ENCODE results near the gene STKLD1. TPM values are rescaled to one million over a fixed set of nuclear protein-coding genes. Genes with fewer than 3 reads are reported as not detected.
"Not testable (repeated sequence)": the region's sequence is repeated elsewhere in the genome, so short reads cannot be mapped to it uniquely, and the experiment has no call there.

STKLD1 gene
- 1.6 TPM for total RNA-seq
- long read RNA-seq, result 0 reads

GRCh38 chr9:133375724-133376654 is at the start of gene STKLD1, which contains the start of gene SURF4:
Gene STKLD1 (plus strand): TSS chr9:133376366. CDS start chr9:133376474, 108 bp downstream.
Gene SURF4 (minus strand): TSS chr9:133376060. CDS start chr9:133375969, 91 bp downstream.
- Histone ChIP-seq H3K9me3 (no peaks in the 10 kb centered on the region), H3K4me1 (peaks cover 43% of the 10 kb centered on the region), H3K27ac (peak within 1 kb of the TSS; percentile 99), H3K36me3 (peaks cover 20% of the 10 kb centered on the region), H3K4me3 (peak within 1 kb of the TSS; percentile 96), H3K27me3 (ENCODE audit: low read depth) (no peaks in the 10 kb centered on the region)
- intact Hi-C loops (cut with DNase I), result no loop called here
- TF ChIP-seq, protein P1, sequence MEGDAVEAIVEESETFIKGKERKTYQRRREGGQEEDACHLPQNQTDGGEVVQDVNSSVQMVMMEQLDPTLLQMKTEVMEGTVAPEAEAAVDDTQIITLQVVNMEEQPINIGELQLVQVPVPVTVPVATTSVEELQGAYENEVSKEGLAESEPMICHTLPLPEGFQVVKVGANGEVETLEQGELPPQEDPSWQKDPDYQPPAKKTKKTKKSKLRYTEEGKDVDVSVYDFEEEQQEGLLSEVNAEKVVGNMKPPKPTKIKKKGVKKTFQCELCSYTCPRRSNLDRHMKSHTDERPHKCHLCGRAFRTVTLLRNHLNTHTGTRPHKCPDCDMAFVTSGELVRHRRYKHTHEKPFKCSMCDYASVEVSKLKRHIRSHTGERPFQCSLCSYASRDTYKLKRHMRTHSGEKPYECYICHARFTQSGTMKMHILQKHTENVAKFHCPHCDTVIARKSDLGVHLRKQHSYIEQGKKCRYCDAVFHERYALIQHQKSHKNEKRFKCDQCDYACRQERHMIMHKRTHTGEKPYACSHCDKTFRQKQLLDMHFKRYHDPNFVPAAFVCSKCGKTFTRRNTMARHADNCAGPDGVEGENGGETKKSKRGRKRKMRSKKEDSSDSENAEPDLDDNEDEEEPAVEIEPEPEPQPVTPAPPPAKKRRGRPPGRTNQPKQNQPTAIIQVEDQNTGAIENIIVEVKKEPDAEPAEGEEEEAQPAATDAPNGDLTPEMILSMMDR (IDR thresholded peaks at IDR 0.05), result no peak
- peak; percentile 98 for DNase-seq
- peak; percentile 98 for ATAC-seq

GRCh38 chr9:133327021-133327420 is 49.1 kb upstream of the STKLD1 start:
- H3K4me3 ChIP-seq; H3K27ac ChIP-seq; H3K27me3 ChIP-seq (ENCODE audit: low read depth); H3K4me1 ChIP-seq; intact Hi-C loops (cut with DNase I); DNase-seq; H3K9me3 ChIP-seq: not testable (repeated sequence)
- ATAC-seq, result peak in 1 of 2 donors; percentile 59
- H3K36me3 ChIP-seq, result peaks cover 21% of the 10 kb centered on the region

DNA sequence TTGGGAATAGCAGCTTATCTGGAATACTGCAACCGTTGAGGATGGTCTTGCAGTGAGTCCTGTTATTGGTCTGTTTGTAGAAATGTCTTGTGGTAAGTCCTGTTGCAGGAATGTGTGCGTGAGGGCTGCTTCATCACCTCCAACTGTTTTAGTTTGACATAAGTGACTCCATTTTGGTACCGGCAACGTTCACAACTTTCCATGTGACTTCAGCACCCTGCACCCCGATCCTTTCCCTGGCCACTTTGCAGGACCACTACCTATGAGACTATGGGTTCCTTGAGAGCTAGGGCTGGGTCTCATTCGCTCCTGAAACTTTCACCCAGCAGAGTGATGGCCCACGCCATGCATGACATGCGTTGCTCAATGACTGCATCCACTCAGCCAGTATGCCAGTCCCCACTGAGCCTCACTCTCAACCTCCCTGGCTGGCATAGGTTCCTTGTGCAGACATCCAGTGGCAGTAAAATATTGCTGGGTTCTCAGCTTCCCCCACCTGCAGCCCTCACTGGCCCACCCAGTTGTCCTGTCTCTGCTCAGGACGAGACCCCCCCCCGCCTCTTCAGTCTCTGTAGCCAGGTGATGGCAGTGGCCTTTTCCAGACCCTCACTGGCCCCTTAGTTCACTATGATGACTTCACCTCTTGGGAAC is 48.2 kb upstream of the STKLD1 start:
- intact Hi-C loops (cut with DNase I), result no loop called here
- DNase-seq, result no peak
- peaks cover 31% of the 10 kb centered on the region for H3K36me3 ChIP-seq
- H3K4me1 ChIP-seq, result no peaks in the 10 kb centered on the region
- TF ChIP-seq, protein P1 (IDR thresholded peaks at IDR 0.05), result no peak
- ATAC-seq, result no peak
- H3K9me3 ChIP-seq, result no peaks in the 10 kb centered on the region
- no peak overlapping the region for H3K27ac ChIP-seq
- H3K27me3 ChIP-seq (ENCODE audit: low read depth), result no peaks in the 10 kb centered on the region
- no peak overlapping the region for H3K4me3 ChIP-seq

GRCh38 chr9:133329306-133330156 is 46.6 kb upstream of the STKLD1 start:
- intact Hi-C loops (cut with DNase I); H3K4me3 ChIP-seq; H3K9me3 ChIP-seq; DNase-seq; H3K4me1 ChIP-seq; H3K27ac ChIP-seq; ATAC-seq; H3K27me3 ChIP-seq (ENCODE audit: low read depth): not testable (repeated sequence)
- TF ChIP-seq, protein P1 (IDR thresholded peaks at IDR 0.05), result peak; percentile 61
- H3K36me3 ChIP-seq, result peaks cover 47% of the 10 kb centered on the region

GRCh38 chr9:133331221-133331620 is 44.9 kb upstream of the STKLD1 start:
- no peaks in the 10 kb centered on the region for H3K9me3 ChIP-seq
- intact Hi-C loops (cut with DNase I), result no loop called here
- H3K4me3 ChIP-seq, result no peak overlapping the region
- peaks cover 48% of the 10 kb centered on the region for H3K36me3 ChIP-seq
- peaks cover 14% of the 10 kb centered on the region for H3K4me1 ChIP-seq
- no peak for DNase-seq
- TF ChIP-seq, protein P1 (IDR thresholded peaks at IDR 0.05), result no peak
- H3K27ac ChIP-seq, result no peak overlapping the region
- H3K27me3 ChIP-seq (ENCODE audit: low read depth), result no peaks in the 10 kb centered on the region
- ATAC-seq, result no peak
